Esophagus squamous epithelium (tissue), 5 donors: ENCODE results near the gene AKR1C2. TPM values are rescaled to one million over a fixed set of nuclear protein-coding genes. Genes with fewer than 3 reads are reported as not detected.
A peak's percentile ranks its signal among the peaks of the same experiment; 100 is the strongest.
"Not testable (repeated sequence)": the region's sequence is repeated elsewhere in the genome, so short reads cannot be mapped to it uniquely, and the experiment has no call there.

Source experiments
- DNase-seq: peaks from one replicate; lab custom pipeline; 2025; lab: John Stamatoyannopoulos, UW
- H3K27ac ChIP-seq, 4 donors: fragments of 200-600 bp; sonication (generic); one replicate each; pipeline ENCODE4 v1.5.1; 2016 to 2019; ENCODE audit warnings: mild to moderate bottlenecking in 1 of 4
- H3K27me3 ChIP-seq, 4 donors: fragments of 200-600 bp; sonication (generic); 1 replicate in 3 of 4; 2 replicates in 1 of 4; pipeline versions ENCODE4 v1.5.1 to v1.6.0; 2017 to 2021; ENCODE audit warnings: antibody characterized with exemption in 1 of 4
- H3K36me3 ChIP-seq, 3 donors: fragments of 200-600 bp; sonication (generic); one replicate each; pipeline ENCODE4 v1.5.1; 2016 to 2019
- H3K4me1 ChIP-seq, 3 donors: fragments of 200-600 bp; sonication (generic); one replicate each; pipeline ENCODE4 v1.5.1; 2017 to 2019
- H3K4me3 ChIP-seq, 4 donors: fragments of 200-600 bp; sonication (generic); 1 replicate in 3 of 4; 2 replicates in 1 of 4; pipeline ENCODE4 v1.5.1; 2016 to 2019; ENCODE audit warnings: mild to moderate bottlenecking in 2 of 4, moderate library complexity in 1 of 4
- H3K9me3 ChIP-seq, 3 donors: fragments of 200-600 bp; sonication (generic); one replicate each; pipeline ENCODE4 v1.5.1; 2016 to 2019
- CTCF ChIP-seq, 6 experiments: fragments of 450-650 bp in 4 of 6; fragments of 200-600 bp in 2 of 6; sonication (generic) in 2 of 6; IDR thresholded peaks; one replicate each; pipeline ENCODE4 v1.5.1; 2016 to 2019; ENCODE audit warnings: antibody characterized with exemption in 6 of 6, mild to moderate bottlenecking in 4 of 6, moderate library complexity in 4 of 6
- POLR2A ChIP-seq, 4 donors: fragments of 450-650 bp; IDR thresholded peaks; one replicate each; pipeline ENCODE4 v1.6.1; 2017; ENCODE audit warnings: antibody characterized with exemption in 4 of 4, mild to moderate bottlenecking in 4 of 4, moderate library complexity in 3 of 4
- WGBS, 2 donors: methylation state at CpG; one replicate each; pipeline ENCODE4 v1.1.5; 2018; 5-methylcytosine and 5-hydroxymethylcytosine counted together
- intact Hi-C: fragments of 100-400 bp; cut with DNase I; formaldehyde crosslinking; loops from one replicate; pipeline ENCODE4 v1.15.0; 2022
- total RNA-seq, 4 donors: library from RNA; depleted of rRNA; stranded (reverse); fragments of >200 nt; gene quantifications; one replicate each; pipeline ENCODE4 v1.1.0, GENCODE V29; 2016
- donor health status: DM: yes; HTN: yes; CAD: no.

AKR1C2 gene
- total RNA-seq, 4 donors from 2014 or later: 133 to 686 (median 378) TPM

GRCh38 chr10:4943821-4944220 lies 59.8 kb downstream of the AKR1C2 start:
- peaks cover 24 to 87% (median 53%) of the 10 kb centered on the region in 3 donors for H3K4me1 ChIP-seq
- peak overlapping the region; percentile 10 to 88 (median 54) for H3K27ac ChIP-seq
- H3K27me3 ChIP-seq: no peaks in the 10 kb centered on the region
- no peak for DNase-seq
- H3K36me3 ChIP-seq: no peaks in the 10 kb centered on the region
- no peak overlapping the region for H3K4me3 ChIP-seq
- 54 to 68% methylated on average over 2 of the region's 2 CpGs for WGBS, 2 donors
- intact Hi-C loops: no loop called here
- TF ChIP-seq CTCF (IDR thresholded peaks at IDR 0.05) (no peak), POLR2A (IDR thresholded peaks at IDR 0.05) (no peak)
- no peaks in the 10 kb centered on the region for H3K9me3 ChIP-seq

GRCh38 chr10:4943416-4943815 lies 60.2 kb downstream of the AKR1C2 start:
- peak overlapping the region; percentile 28 to 88 (median 80) for H3K27ac ChIP-seq
- H3K27me3 ChIP-seq, intact Hi-C loops, H3K36me3 ChIP-seq, DNase-seq, H3K9me3 ChIP-seq, H3K4me3 ChIP-seq: not testable (repeated sequence)
- peaks cover 24 to 87% (median 49%) of the 10 kb centered on the region in 3 donors for H3K4me1 ChIP-seq

- Histone ChIP-seq H3K4me1 (peaks cover 20 to 82% (median 44%) of the 10 kb centered on the region in 3 donors), H3K27ac (peak overlapping the region; percentile 28 to 88 (median 80))
- TF ChIP-seq CTCF (IDR thresholded peaks at IDR 0.05): peak in 2 of 6 experiments; percentile 6 to 21
- WGBS, 2 donors: 37 to 43% methylated on average over 2 of the region's 2 CpGs
- DNase-seq, H3K36me3 ChIP-seq, H3K27me3 ChIP-seq, H3K9me3 ChIP-seq, intact Hi-C loops, H3K4me3 ChIP-seq: not testable (repeated sequence)
Observed at GRCh38 chr10:4942931-4943330, 60.7 kb downstream of the AKR1C2 start.

- H3K4me1 ChIP-seq: peaks cover 19 to 70% (median 35%) of the 10 kb centered on the region in 3 donors
- no peak for TF ChIP-seq CTCF (IDR thresholded peaks at IDR 0.05)
- TF ChIP-seq POLR2A (IDR thresholded peaks at IDR 0.05): no peak
- no peaks in the 10 kb centered on the region for H3K36me3 ChIP-seq
- intact Hi-C loops: no loop called here
- no peak overlapping the region for H3K4me3 ChIP-seq
- peak overlapping the region; percentile 70 to 88 (median 80) for H3K27ac ChIP-seq
- H3K9me3 ChIP-seq: no peaks in the 10 kb centered on the region
- no peaks in the 10 kb centered on the region for H3K27me3 ChIP-seq
- 49 to 51% methylated on average over 5 of the region's 5 CpGs for WGBS, 2 donors
- no peak for DNase-seq
Observed at GRCh38 chr10:4941540-4942330, 61.9 kb downstream of the AKR1C2 start.

GRCh38 chr10:4940909-4941308 lies 62.7 kb downstream of the AKR1C2 start:
- H3K4me1 ChIP-seq: peaks cover 19 to 61% (median 34%) of the 10 kb centered on the region in 3 donors
- WGBS, 2 donors: 83 to 96% methylated on average over 2 of the region's 2 CpGs
- H3K9me3 ChIP-seq: not testable (repeated sequence)

GRCh38 chr10:4940073-4940428 lies 63.6 kb downstream of the AKR1C2 start:
- Histone ChIP-seq H3K4me1 (peaks cover 19 to 59% (median 34%) of the 10 kb centered on the region in 3 donors), H3K27ac (peak overlapping the region in 3 of 4 donors; percentile 79 to 88 (median 80))
- H3K9me3 ChIP-seq, intact Hi-C loops, H3K4me3 ChIP-seq, H3K27me3 ChIP-seq, DNase-seq, H3K36me3 ChIP-seq: not testable (repeated sequence)
- 25 to 26% methylated on average over 4 to 5 of the region's 6 CpGs for WGBS, 2 donors

More at GRCh38 chr10:4940909-4941308, 62.7 kb downstream of the AKR1C2 start:
- DNase-seq, H3K27me3 ChIP-seq, H3K4me3 ChIP-seq, intact Hi-C loops, H3K36me3 ChIP-seq: not testable (repeated sequence)
- H3K27ac ChIP-seq: peak overlapping the region; percentile 70 to 88 (median 80)
